HEK293 (cell line): ENCODE measurements around the gene PPFIA3.
A peak's percentile ranks its signal among the peaks of the same experiment; 100 is the strongest.

Experiments used
- CTCF ChIA-PET: fragments of 350-600 bp; formaldehyde crosslinking; extraction: SDS; loops from one replicate; lab custom pipeline; 2021; ENCODE audit warnings: antibody characterized with exemption; lab: Yijun Ruan, JAX
- POLR2A ChIA-PET: fragments of 300-600 bp; formaldehyde crosslinking; extraction: SDS; loops from one replicate; lab custom pipeline; 2020; ENCODE audit warnings: antibody characterized with exemption, inconsistent platforms; lab: Yijun Ruan, JAX
- H3K27ac ChIP-seq: fragments of 200-500 bp; sonication (Bioruptor generic); 2 replicates; pipeline ENCODE4 v1.5.1; 2014; ENCODE audit warnings: low read depth, low read length, control low read depth, inconsistent platforms; ENCODE audit errors: extremely low read depth
- H3K36me3 ChIP-seq, 2 experiments: fragments of 200-500 bp in 1 of 2; sonication (Bioruptor generic) in 1 of 2; 1 replicate in 1 of 2; 2 replicates in 1 of 2; pipeline ENCODE4 v1.5.1; 2014 to 2017; ENCODE audit warnings: inconsistent platforms in 2 of 2, low read length in 2 of 2; ENCODE audit not compliant: control insufficient read depth in 2 of 2, insufficient read depth in 1 of 2
- H3K4me1 ChIP-seq: fragments of 200-500 bp; sonication (Bioruptor generic); 2 replicates; pipeline ENCODE4 v1.5.1; 2014; ENCODE audit warnings: mild to moderate bottlenecking, low read length, inconsistent platforms; ENCODE audit not compliant: control insufficient read depth, insufficient read depth
- H3K4me3 ChIP-seq: 2 replicates; pipeline ENCODE4 v1.5.1; 2011; ENCODE audit warnings: low read depth, mild to moderate bottlenecking, control low read depth, low read length, moderate library complexity
- H3K9me3 ChIP-seq: fragments of 200-500 bp; sonication (Bioruptor generic); 2 replicates; pipeline ENCODE4 v1.5.1; 2014; ENCODE audit warnings: low read depth, low read length, inconsistent platforms; ENCODE audit not compliant: control insufficient read depth, insufficient read depth
- ATF2 ChIP-seq: fragments of 450-650 bp; formaldehyde crosslinking; IDR thresholded peaks from 2 replicates; pipeline ENCODE4 v1.5.1; 2016; ENCODE audit warnings: missing biosample characterization, missing genetic modification characterization, low read depth
- EGR2 ChIP-seq: fragments of 450-650 bp; formaldehyde crosslinking; IDR thresholded peaks from 2 replicates; pipeline ENCODE4 v1.5.1; 2016; ENCODE audit warnings: low read depth, missing biosample characterization, missing genetic modification characterization
- KLF16 ChIP-seq: fragments of 450-650 bp; formaldehyde crosslinking; IDR thresholded peaks from 2 replicates; pipeline ENCODE4 v1.5.1; 2017; ENCODE audit warnings: missing biosample characterization, missing genetic modification characterization
- PATZ1 ChIP-seq: fragments of 450-650 bp; formaldehyde crosslinking; IDR thresholded peaks from 2 replicates; pipeline ENCODE4 v1.5.1; 2016; ENCODE audit warnings: missing biosample characterization, missing genetic modification characterization
- PRDM1 ChIP-seq: fragments of 450-650 bp; formaldehyde crosslinking; IDR thresholded peaks from 2 replicates; pipeline ENCODE4; 2016; ENCODE audit warnings: missing biosample characterization, missing genetic modification characterization
- ZBTB11 ChIP-seq: fragments of 450-650 bp; formaldehyde crosslinking; conservative IDR thresholded peaks from 2 replicates; pipeline ENCODE4 v1.5.1; 2016; ENCODE audit warnings: low read depth, missing biosample characterization, missing genetic modification characterization
- ZFHX2 ChIP-seq: fragments of 450-650 bp; formaldehyde crosslinking; conservative IDR thresholded peaks from 2 replicates; pipeline ENCODE4 v1.5.1; 2016; ENCODE audit warnings: missing biosample characterization, missing genetic modification characterization
- ZIC2 ChIP-seq: fragments of 450-650 bp; formaldehyde crosslinking; IDR thresholded peaks from 2 replicates; pipeline ENCODE4 v1.5.1; 2016; ENCODE audit warnings: missing biosample characterization, missing genetic modification characterization
- ZNF112 ChIP-seq: fragments of 450-650 bp; formaldehyde crosslinking; IDR thresholded peaks from 2 replicates; pipeline ENCODE4 v1.5.0; 2017; ENCODE audit warnings: missing biosample characterization, missing genetic modification characterization
- ZNF621 ChIP-seq: fragments of 450-650 bp; formaldehyde crosslinking; IDR thresholded peaks from 2 replicates; pipeline ENCODE4 v1.5.1; 2017; ENCODE audit warnings: missing biosample characterization, missing genetic modification characterization
- ZNF645 ChIP-seq: fragments of 450-650 bp; formaldehyde crosslinking; IDR thresholded peaks from 2 replicates; pipeline ENCODE4; 2016; ENCODE audit warnings: missing biosample characterization, missing genetic modification characterization
- ZNF658 ChIP-seq: fragments of 450-650 bp; formaldehyde crosslinking; IDR thresholded peaks from 2 replicates; pipeline ENCODE4; 2016; ENCODE audit warnings: missing biosample characterization, missing genetic modification characterization
- ZNF747 ChIP-seq: fragments of 450-650 bp; formaldehyde crosslinking; IDR thresholded peaks from 2 replicates; pipeline ENCODE4 v1.5.1; 2016; ENCODE audit warnings: missing biosample characterization, missing genetic modification characterization
- ZNF768 ChIP-seq: fragments of 450-650 bp; formaldehyde crosslinking; IDR thresholded peaks from 2 replicates; pipeline ENCODE4 v1.5.1; 2018; ENCODE audit warnings: missing biosample characterization, mild to moderate bottlenecking, missing genetic modification characterization
- ZNF791 ChIP-seq: fragments of 450-650 bp; formaldehyde crosslinking; IDR thresholded peaks from 2 replicates; pipeline ENCODE4 v1.5.1; 2016; ENCODE audit warnings: missing biosample characterization, missing genetic modification characterization
- ZNF830 ChIP-seq: fragments of 450-650 bp; IDR thresholded peaks from 2 replicates; pipeline ENCODE4 v1.5.0; 2018; ENCODE audit warnings: missing biosample characterization, missing genetic modification characterization, low read depth, mild to moderate bottlenecking, moderate library complexity
- TF ChIP-seq, protein P1 (sequence below): fragments of 450-650 bp; formaldehyde crosslinking; IDR thresholded peaks from 2 replicates; pipeline ENCODE4 v1.5.0; 2017; ENCODE audit warnings: missing biosample characterization, missing genetic modification characterization, borderline replicate concordance

PPFIA3 gene

DNA sequence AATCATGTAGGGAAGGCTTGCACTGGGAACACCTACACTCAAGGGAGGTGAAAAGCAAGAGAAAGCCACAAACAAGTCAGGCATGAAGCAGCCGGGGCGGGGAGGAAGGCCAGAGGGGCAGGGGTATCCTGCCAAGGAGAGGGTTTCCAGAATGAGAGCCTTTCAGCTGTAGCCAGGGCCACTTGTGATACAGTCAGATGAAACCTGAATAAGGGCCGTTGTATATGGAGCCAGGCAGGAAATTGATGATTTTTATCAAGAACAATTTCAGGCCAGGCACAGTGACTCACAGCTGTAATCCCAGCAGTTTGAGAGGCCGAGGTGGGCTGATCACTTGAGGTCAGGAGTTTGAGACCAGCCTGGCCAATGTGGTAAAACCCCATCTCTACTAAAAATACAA, 42.6 kb downstream of the PPFIA3 start (continued):
- TF ChIP-seq, protein P1, sequence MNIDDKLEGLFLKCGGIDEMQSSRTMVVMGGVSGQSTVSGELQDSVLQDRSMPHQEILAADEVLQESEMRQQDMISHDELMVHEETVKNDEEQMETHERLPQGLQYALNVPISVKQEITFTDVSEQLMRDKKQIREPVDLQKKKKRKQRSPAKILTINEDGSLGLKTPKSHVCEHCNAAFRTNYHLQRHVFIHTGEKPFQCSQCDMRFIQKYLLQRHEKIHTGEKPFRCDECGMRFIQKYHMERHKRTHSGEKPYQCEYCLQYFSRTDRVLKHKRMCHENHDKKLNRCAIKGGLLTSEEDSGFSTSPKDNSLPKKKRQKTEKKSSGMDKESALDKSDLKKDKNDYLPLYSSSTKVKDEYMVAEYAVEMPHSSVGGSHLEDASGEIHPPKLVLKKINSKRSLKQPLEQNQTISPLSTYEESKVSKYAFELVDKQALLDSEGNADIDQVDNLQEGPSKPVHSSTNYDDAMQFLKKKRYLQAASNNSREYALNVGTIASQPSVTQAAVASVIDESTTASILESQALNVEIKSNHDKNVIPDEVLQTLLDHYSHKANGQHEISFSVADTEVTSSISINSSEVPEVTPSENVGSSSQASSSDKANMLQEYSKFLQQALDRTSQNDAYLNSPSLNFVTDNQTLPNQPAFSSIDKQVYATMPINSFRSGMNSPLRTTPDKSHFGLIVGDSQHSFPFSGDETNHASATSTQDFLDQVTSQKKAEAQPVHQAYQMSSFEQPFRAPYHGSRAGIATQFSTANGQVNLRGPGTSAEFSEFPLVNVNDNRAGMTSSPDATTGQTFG (tag by site-specific recombination): no peak
- TF ChIP-seq ZNF658 (tag by site-specific recombination) (no peak), ZNF791 (tag by site-specific recombination) (no peak), ATF2 (tag by site-specific recombination) (no peak), ZNF621 (tag by site-specific recombination) (no peak)

- H3K27ac ChIP-seq: no peak overlapping the region
- POLR2A ChIA-PET: no interaction called here
- CTCF ChIA-PET: interaction anchor here (0.7 to 2.8 kb wide), 5 partner anchors 19 to 395 kb away, joined by 3 to 14 read pairs (median 4); no protein-coding TSS in a partner anchor
- TF ChIP-seq ZNF747 (tag by site-specific recombination): no peak
- peak; percentile 74; the same call in 1 of the 2 replicates for TF ChIP-seq ZNF768 (tag by site-specific recombination)
- no peak for TF ChIP-seq ZIC2
- TF ChIP-seq PATZ1 (tag by site-specific recombination): no peak
- TF ChIP-seq ZBTB11 (tag by site-specific recombination): no peak
- no peak for TF ChIP-seq ZNF112
- TF ChIP-seq ZNF830 (tag by site-specific recombination): no peak
- peak; percentile 82 for TF ChIP-seq PRDM1
- TF ChIP-seq, all 188 proteins: peak for 2
- H3K4me1 ChIP-seq: no peaks in the 10 kb centered on the region
- no peak overlapping the region for H3K4me3 ChIP-seq
- no peaks in the 10 kb centered on the region for H3K9me3 ChIP-seq
- no peaks in the 10 kb centered on the region for H3K36me3 ChIP-seq
Measured at GRCh38 chr19:49165111-49165750, 45.9 kb downstream of the PPFIA3 start.

DNA sequence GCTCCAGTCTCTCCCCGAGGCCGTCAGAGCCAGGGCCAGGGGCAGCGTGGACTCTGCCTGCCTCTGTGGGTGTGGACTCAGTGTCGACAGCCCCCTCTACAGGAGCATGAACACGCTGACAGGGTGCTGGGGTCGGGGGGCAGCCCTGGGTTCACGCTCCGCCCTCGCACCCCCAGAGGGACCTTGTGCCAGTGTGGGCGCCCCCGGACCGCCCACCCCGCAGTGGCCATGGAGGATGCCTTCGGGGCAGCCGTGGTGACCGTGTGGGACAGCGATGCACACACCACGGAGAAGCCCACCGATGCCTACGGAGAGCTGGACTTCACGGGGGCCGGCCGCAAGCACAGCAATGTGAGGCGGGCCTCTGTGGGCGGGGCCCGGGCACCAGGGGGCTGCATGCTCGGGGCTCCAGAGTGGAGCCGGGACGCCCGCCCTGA, 46.5 kb downstream of the PPFIA3 start:
- ChIA-PET CTCF (interaction anchor here (0.7 to 0.9 kb wide), 3 partner anchors 43 to 396 kb away, joined by 3 to 4 read pairs (median 3); no protein-coding TSS in a partner anchor), POLR2A (no interaction called here)
- Histone ChIP-seq H3K4me1 (no peaks in the 10 kb centered on the region), H3K9me3 (no peaks in the 10 kb centered on the region), H3K36me3 (peaks cover 0 to 5% of the 10 kb centered on the region in 2 experiments; a peak in 1 of 3 replicates), H3K4me3 (no peak overlapping the region), H3K27ac (no peak overlapping the region)
- TF ChIP-seq KLF16 (tag by site-specific recombination) (no peak), ZNF645 (tag by site-specific recombination) (no peak), EGR2 (tag by site-specific recombination) (peak; percentile 43; the same call in 1 of the 2 replicates), ZFHX2 (peak; percentile 54; the same call in 1 of the 2 replicates)
